ENCODE measurements around the gene EPHB6.

The EPHB6 gene

GRCh38 chr7:142808802-142809583, 45.9 kb upstream of the EPHB6 start:
- no peak overlapping the region for H3K4me3 ChIP-seq (replicated peaks; ENCODE audit: low read depth, low read length)
- TF ChIP-seq CTCF (IDR thresholded peaks at IDR 0.05; ENCODE audit: low read length, missing control alignments), result no peak
- no peak for DNase-seq (ENCODE audit: low read depth)

GRCh38 chr7:142809671-142810070, 45.2 kb upstream of the EPHB6 start:
- H3K4me3 ChIP-seq (replicated peaks; ENCODE audit: low read depth, low read length), result no peak overlapping the region
- TF ChIP-seq CTCF (IDR thresholded peaks at IDR 0.05; ENCODE audit: low read length, missing control alignments), result no peak
- DNase-seq (ENCODE audit: low read depth), result no peak

GRCh38 chr7:142811154-142811737, 43.6 kb upstream of the EPHB6 start:
- peak; percentile 59 for DNase-seq (ENCODE audit: low read depth)
- no peak overlapping the region for H3K4me3 ChIP-seq (replicated peaks; ENCODE audit: low read depth, low read length)
- peak; percentile 74 for TF ChIP-seq CTCF (IDR thresholded peaks at IDR 0.05; ENCODE audit: low read length, missing control alignments)

GRCh38 chr7:142812437-142813215, 42.2 kb upstream of the EPHB6 start:
- no peak for TF ChIP-seq CTCF (IDR thresholded peaks at IDR 0.05; ENCODE audit: low read length, missing control alignments)
- no peak for DNase-seq (ENCODE audit: low read depth)

GRCh38 chr7:142813226-142813625, 41.6 kb upstream of the EPHB6 start:
- no peak for TF ChIP-seq CTCF (IDR thresholded peaks at IDR 0.05; ENCODE audit: low read length, missing control alignments)
- no peak overlapping the region for H3K4me3 ChIP-seq (replicated peaks; ENCODE audit: low read depth, low read length)
- peak; percentile 57 for DNase-seq (ENCODE audit: low read depth)

More at GRCh38 chr7:142812437-142813215, 42.2 kb upstream of the EPHB6 start:
- H3K4me3 ChIP-seq (replicated peaks; ENCODE audit: low read depth, low read length), result no peak overlapping the region

- DNase-seq (ENCODE audit: low read depth), result no peak
- TF ChIP-seq CTCF (IDR thresholded peaks at IDR 0.05; ENCODE audit: low read length, missing control alignments), result no peak
- no peak overlapping the region for H3K4me3 ChIP-seq (replicated peaks; ENCODE audit: low read depth, low read length)
These were observed 41.2 kb upstream of the EPHB6 start for GRCh38 chr7:142813699-142814098.
